Activated CD4-positive, CD25-positive, alpha-beta regulatory T cell (primary cell): ENCODE measurements around the gene PIK3C3.
"Not testable (repeated sequence)": the region's sequence is repeated elsewhere in the genome, so short reads cannot be mapped to it uniquely, and the experiment has no call there.

ENCODE experiments used
- DNase-seq, 4 experiments: peaks; one replicate each; lab custom pipeline; 2025; lab: John Stamatoyannopoulos, UW

PIK3C3 gene

DNA sequence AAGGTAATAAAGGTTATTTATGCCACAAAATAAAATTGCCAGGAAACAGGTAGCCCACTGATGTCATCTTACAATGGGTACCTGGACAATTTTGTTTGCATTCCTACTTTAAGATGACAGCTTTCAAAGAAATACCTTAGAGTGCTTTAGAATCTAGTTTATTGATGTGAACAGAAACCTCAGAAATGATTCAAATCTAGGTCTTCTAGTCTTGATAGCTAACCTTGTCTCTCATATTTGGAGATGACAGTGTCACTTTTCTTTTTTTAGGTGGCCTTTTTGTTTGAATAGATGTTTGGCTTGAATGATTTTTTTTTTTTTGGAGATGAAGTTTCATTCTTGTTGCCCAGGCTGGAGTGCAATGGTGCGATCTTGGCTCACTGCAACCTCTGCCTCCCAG is 69.1 kb downstream of the PIK3C3 start:
- no peak for DNase-seq

DNA sequence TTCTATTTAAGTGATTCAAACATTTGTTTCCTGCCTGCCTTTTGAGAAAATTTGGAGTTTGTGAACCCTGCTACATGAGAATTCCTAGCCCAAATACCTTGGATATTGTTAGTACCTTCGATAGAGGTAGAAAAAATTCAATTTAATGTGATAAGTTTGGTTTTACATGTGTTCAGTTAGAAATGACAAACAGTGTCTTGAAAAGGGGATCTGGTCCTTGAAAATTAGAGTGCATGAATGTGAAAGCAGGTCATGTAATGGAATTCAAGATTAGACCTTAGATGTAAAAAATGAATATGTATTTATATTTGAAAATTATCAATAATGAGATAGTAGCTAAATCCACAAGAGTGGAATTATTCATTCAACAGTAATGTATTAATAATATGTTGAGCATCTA is 70.5 kb downstream of the PIK3C3 start:
- no peak for DNase-seq

DNA sequence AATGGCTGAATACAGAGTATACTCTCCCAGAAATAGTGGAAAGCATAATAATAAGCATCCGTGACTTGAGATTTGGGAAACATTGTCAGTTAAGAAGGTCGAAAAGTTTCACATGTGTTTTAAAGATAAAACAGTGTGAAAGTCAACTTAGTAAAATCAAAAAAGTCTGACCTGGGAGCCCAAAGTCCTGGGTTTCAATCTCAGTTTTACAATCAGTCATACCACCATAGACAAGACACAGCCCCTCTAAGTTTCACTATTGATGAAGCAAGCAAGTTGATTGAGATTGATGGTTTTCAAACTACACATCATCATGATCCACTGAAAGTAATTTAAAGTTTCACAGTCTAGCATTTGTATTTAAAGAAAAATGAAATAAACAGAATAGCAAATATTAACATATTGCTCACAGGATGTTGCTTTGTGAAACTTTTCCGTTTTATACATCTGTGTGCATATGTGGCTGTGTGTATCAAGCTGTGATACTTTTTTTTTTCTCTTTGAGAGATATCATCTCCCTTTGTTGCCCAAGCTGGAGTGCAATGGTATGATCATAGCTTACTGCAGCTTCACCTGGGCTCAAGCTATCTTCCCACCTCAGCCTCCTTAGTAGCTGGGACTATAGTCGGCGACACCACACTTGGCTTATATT is 71.1 kb downstream of the PIK3C3 start:
- DNase-seq, result no peak

DNA sequence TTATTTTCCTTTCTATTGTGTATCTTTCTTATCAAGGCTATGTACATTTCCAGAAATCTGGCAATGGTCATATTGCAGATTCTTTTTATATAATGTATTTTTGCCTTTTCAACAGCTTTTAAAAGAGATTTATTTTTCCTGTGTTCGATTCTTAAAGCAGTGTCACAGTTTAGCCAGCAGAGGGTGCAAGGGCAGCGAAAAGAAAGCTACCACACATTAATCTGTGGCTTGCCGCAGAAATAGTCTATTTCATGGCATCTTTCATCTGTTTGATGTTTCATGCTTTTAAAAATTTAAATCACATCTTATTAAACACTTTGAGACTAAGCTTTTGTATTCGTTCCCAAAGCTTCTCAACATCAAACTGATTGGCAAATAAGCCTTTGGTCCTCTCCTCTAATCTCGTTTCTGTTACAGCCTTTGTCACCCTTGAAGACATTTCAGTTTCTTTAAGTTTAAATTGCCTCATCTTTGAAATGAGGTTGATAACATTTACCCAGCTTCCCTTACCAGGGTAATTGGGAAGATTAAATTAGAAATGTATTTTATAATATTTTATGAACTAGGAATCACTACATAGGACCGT is 73.3 kb downstream of the PIK3C3 start:
- DNase-seq, result no peak

DNA sequence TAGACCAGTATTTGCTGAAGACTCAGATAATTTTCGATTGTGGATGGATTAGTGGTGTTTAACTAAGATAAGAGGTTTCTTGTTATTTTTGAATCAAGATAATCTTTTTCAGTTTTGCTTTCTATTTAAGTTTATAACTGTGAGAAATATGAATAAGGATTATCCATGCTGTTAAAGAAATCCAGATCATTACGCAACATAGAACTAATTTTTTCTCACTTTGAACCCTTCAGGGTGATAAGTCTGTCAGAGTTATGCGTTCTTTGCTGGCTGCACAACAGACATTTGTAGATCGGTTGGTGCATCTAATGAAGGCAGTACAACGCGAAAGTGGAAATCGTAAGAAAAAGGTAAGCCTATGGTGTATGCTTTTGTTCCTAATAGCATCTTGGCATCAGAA is 74.1 kb downstream of the PIK3C3 start:
- DNase-seq, result no peak

DNA sequence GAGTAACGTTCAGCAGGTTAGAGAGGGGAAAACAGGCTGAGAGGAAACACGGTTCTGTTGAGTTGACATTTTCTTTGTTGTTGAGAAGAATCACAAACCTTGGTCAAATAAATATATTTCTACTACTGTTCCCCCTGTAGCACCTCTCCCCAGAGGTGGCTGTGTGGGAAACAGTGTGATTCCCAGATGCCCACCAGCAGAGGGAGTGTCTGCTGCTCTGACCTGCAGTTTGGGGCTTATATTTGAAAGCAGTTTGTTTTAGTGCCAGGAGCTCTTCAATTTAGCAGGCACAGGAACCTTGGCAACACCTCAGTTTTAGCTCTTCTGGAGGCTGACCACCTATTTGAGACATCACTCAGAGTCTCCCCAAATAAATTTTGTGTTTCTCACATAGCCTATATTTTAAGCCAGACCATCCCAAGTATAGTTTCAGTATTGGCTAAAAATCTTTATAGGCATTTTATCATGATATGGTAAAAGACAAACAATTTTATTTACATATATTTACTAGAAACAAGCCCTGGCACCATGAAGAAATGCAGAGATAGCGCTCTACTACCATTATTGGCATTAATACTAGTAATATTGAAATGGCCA is 75.7 kb downstream of the PIK3C3 start:
- DNase-seq, result no peak

DNA sequence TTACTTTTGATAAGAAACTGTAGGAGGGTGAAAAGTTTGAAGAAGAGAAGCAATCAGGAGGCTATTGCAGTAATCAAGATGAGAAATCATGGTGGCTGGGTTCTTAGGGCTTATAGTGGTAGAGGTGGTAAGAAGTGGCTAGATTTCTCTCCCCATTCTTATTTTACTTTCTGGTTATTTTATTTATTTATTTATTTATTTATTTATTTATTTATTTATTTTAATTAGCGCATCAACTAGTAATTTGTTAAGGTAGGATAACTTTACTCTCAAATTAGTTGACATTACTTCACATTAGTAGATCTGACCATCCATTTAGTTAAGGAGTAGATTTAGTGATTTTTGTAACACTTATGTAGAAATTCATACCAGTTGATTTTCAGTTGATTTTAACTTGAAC is 77.4 kb downstream of the PIK3C3 start:
- no peak for DNase-seq

DNA sequence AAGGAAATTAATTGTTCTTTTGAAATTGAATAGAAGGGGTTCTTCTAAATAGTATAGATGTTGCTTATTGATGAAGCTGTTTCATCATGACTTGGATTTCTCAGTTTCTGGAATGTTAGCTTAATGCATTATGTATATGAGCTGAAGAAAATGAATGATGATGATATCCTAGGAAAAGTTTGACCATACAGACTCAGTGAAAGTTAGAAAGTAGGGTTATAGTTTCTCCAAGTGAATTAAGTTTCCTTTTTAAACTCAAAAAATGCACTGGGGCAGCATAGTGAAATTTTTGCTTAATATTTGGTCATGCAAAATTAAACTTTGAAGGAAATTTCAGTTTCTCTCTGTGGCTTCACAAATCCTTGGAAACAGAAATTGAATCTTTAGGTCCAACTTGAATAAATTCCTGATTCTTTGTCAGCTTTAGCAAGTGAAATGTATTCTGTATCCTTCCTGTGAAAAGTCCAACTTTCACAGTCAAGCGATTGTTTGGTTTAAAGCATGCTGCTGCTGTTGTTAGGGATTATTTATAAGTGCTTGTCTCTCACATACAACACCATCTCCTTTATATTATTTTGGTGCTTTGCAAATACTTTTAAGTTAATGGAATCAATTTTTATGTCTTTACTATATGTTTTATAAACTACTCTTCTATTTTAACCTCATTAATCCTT is 78.2 kb downstream of the PIK3C3 start:
- no peak for DNase-seq

DNA sequence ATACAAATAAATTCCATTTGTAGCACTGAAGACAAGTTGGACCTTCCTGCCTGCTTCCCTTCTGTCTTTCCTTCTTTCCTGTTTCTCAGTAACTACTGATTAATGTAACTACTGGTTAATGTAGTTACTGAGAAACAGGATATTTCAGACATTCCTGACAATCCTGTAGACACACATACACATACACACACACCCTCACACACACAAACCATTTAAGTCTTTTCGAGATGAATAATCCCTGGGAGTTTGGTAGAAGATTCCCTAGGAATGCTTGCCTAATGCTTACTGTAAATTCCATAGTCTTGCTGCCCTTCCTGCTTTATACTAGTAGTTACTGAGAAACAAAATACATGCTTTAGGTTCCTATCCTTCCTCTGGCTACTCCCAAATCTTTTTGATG is 83.9 kb downstream of the PIK3C3 start:
- DNase-seq, result no peak

DNA sequence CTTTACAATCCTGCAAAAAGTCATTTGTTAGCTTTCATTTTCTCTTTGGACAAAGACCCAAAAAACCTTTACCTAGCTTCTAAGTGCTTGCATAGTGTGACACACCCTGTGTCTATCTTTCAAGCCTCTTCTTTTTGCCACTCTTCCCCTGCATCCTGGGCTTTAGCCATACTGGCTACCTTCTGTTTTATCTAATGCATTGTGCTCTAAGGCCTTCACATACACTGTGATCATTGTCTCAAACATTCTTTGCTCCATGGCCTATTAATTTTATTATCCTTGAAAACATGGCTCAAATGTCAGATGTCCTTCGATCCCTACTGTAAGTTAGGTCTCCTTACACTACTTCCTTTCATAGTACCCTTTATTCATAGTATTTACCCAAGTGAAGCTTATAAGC is 84.4 kb downstream of the PIK3C3 start:
- no peak for DNase-seq

DNA sequence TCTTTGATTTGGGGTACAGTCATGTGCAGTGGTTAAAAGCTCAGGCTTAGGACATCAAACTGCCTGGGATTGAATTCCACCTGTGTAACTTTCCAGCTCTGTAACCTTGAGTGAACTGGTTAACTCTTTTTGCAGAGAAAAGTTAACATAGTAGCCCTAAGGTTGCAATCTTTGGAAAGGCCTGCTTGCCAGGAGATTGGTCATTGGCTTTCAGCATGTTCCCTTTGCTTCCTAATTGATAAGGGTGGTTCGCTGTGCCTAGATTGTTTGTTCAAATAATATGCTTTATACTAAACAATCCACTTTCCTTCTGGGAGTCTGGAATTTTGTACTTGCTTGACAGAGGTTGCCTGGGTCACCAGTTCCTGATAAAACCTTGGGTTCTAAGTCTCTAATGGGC is 86.8 kb downstream of the PIK3C3 start:
- no peak for DNase-seq

DNA sequence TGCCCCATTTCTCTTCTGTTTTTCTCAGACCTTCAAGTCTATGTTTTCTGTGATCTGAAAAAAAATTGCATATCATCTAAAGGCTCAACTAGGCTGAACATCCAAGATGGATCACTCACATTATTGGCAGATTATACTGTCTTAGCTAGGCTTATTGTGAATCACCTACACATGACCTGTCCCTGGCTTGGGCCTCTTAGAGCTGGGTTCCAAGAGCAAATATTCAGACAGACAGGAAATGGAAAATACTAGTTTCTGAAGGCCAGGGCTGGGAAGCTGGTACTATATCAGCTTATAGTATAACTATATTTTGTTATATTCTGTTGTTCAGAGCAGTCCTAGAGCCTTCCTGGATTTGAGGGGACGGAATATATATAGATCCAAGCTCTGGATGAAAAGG is 90.3 kb downstream of the PIK3C3 start:
- DNase-seq, result no peak

DNA sequence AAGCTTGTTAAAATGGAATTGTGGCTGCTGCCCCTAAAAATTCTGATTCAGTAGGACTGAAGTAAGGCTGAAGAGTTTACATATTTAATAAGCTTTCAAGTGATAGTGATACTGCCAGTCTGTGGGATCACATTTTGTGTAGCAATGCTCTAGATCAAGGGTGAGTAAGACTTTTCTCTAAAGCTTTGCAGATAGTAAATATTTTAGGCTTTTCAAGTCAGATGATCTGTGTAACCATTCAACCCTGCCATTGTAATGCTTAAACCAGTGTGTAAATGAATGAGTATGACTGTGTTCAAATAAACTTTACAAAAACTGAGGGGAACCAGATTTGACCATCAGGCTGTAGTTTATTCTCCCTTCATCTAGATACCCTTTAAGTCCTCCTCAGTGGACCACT is 92.7 kb downstream of the PIK3C3 start:
- no peak for DNase-seq

DNA sequence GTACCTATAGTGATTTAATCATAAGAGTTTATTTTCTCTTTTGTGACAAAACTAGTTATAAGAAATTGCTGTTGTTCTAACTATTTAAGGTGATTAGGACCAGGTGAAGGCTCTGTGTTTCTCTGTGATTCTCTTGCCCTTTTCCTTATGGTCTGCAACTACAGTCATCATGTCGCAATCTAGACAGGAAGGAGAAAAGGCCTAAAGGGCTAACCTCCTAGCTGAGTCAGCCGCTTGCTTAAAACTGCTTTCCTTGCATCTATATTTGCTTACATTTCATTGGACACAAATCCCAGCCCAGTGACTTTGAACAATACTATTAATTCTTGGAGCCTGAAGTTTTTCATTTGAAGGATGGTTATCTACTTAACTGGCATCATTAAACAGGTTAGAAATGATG is 93.1 kb downstream of the PIK3C3 start:
- DNase-seq, result no peak

DNA sequence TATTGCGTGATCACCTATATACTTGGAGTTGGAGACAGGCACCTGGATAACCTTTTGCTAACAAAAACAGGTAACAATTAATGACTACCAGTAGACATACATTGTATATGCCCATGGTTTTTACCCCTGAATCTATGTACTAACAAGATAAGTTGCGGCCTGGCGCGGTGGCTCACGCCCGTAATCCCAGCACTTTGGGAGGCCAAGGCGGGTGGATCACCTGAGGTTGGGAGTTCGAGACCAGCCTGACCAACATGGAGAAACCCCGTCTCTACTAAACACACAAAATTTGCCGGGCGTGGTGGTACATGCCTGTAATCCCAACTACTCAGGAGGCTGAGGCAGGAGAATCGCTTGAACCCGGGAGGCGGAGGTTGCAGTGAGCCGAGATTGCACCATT is 94.5 kb downstream of the PIK3C3 start:
- not testable (repeated sequence) for DNase-seq

DNA sequence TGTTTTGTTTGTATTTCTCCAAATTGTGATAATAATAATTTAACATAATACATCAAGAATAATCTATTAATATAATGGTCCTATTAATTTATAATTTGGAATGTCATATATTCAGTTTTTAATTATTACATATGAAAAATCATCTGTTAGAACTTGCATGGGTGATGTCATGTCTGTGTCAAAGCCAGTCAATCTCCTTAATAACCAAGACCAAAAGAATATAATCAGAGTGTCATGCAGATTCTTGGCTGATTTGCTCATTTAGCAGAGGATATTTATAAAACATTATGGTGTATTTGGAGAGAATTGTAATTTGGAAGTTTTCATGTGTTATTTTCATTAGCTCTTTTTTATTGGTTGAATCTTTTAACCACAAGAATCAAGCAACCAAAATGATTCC is 96.4 kb downstream of the PIK3C3 start:
- DNase-seq, result no peak

DNA sequence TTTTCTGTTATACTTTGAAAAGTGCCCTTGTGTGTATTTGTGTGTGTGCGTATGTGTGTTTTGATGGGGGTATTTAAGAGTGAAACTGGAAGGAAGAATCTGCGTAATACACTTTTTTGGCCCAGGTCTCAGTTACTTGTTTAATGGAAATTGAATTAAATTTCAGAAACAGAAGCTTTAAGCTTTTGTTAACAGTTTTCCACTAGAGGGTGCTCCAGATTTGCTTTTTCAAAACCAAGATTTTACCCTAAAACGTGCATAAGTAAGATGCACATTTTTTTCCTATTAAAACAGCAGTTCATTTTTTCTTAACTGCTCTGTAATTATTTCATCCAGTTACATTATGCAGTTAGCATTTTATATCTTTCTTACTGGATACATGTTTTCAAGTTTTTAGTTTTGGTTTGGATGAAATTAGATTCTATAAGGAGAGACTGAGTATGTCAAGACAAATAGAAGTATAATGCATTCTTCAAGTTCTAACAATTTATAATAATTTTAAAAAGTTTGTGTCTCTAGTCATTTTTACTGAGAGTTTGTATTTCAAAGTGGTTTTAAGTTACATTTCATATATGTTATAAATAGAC is 97.2 kb downstream of the PIK3C3 start:
- no peak for DNase-seq

DNA sequence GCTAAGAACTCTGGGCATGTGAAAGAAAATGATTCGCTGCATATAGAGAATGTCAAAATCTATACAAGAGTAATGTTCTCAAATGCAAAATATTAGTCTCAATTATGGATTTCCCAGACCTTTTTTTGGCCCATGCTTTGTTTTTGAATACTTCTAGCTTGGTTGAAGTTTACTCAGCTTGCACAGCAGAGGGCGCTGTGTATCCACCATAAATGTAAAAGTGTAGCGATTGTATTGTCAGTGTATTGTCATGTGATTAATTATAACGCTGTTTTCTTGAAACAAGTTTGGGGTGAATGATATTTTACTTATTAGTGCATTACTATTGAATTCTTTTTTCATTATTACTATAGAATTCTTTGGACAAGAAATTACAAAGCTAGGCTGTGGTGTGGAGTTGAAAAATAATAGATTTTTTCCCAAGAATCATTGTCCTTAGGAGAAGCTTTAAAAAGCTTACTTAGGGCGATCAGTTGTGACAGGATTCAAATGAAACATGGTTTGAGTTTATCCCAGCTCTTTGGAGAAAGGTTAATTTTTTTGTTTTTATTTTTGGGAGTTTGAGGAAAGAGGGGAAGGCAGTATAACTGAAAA is 98.3 kb downstream of the PIK3C3 start:
- peak; percentile 8 to 46 (median 14) for DNase-seq

DNA sequence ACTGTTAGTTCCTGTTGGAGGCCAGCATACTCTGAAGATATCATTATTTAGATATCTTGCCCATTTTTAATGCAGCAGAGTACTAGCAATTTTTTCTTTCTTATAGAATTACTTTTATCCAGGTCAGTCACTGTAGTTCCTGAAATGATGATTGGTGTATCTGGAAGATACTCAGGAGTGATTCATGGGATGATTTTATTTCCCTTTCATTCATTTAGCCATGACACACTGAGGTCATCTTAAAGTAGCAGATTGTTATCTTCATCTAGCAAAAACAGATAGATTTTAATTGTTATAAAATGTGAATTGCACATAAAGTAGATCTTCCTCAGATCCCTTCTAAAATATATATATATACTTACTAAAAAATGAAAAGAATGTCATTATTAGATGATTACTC is 109.1 kb downstream of the PIK3C3 start:
- DNase-seq, result no peak

DNA sequence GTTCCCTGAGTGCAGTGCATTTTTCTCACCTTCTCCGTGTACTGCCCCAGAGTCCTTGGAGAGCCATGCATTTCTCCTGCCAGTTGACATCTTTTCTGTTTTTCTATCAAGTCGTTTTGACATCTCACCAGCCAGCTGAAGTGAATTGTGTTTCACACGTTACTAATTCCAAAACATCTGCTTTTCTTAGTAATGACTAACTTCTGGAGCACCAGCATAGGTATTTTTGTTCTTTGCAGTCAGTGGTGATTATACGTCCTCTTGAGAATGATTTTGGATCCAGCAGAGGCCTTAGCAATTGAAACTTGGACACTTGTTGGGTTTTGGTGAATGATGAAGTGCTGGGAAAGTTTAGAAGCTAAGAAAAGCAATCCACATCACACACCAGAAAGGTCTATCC is 112.5 kb downstream of the PIK3C3 start:
- no peak for DNase-seq

DNA sequence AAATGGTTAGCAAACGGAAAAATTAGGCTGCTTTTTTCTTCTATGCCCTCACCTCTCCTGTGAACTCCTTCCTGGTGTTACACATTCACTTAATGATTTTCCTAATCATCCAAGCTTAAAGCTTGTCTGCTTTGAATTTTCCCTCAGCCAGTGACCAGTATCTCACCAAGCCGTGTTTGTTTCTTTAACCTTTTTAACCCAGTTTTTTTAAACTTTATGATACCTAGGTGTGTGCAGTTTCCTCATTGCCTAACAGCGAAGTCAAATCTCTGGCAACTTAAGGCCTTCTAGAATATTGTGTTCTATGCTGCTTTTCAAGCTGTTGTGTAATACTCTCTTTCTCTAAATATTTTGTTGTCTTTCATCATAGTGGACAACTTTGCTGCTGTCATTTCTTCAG is 113.0 kb downstream of the PIK3C3 start:
- DNase-seq, result no peak

DNA sequence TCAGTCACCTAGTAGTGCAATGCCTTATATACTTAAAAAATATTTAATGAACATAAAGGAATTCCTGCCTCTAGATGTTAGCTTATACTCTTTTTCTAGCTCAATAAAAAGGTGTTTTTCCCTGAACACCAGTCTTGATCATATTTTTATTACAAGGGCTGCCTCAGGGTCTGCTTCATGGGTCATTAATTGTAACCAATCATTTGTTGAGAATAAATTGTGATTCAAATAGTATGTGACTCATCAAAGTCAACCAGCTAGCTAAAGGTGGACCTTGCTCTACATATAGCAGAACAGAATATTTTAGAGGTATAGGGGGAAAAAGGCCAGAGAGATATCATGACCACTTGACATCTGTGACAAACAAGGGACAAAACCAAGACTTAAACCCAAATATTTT is 114.0 kb downstream of the PIK3C3 start:
- DNase-seq, result no peak

DNA sequence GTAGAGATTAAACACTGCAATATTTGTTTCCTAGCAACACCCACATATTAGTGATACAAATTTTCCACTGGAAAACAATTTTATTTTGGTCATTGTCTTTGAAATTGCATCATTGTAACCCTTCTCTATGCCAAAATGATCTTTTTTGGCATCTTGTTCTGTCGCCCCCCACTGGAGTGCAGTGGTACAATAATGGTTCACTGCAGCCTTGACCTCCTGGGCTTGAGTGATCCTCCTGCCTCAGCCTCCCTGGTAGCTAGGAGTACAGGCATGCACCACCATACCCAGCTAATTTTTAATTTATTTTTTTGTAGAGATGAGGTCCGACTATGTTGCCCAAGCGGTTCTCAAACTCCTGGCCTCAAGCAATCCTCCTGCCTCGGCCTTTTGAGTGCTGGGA is 117.4 kb downstream of the PIK3C3 start:
- no peak for DNase-seq
